Left lobe of liver (tissue), 2 donors: ENCODE measurements around the gene ACBD6. TPM values are rescaled to one million over a fixed set of nuclear protein-coding genes. Genes with fewer than 3 reads are reported as not detected.
A peak's percentile ranks its signal among the peaks of the same experiment; 100 is the strongest.
"Not testable (repeated sequence)": the region's sequence is repeated elsewhere in the genome, so short reads cannot be mapped to it uniquely, and the experiment has no call there.

Source experiments
- ATAC-seq: fragments of 200-7000 bp; cut with Tn5 transposase; one replicate; pipeline ENCODE4 v1.9.1; 2020; ENCODE audit warnings: mild to moderate bottlenecking, moderate library complexity
- DNase-seq: peaks from one replicate; pipeline ENCODE4 v3.0.0-alpha.2; 2020; ENCODE audit warnings: low spot score
- total RNA-seq: library from RNA; stranded (reverse); gene quantifications from one replicate; pipeline ENCODE4 v1.2.1, GENCODE V29; 2021
- donor health status: DM: no; HTN: no; CAD: no; lungs with moderate emphysema.
- donor health status: DM: no; HTN: yes; CAD: no.

Gene ACBD6, protein sequence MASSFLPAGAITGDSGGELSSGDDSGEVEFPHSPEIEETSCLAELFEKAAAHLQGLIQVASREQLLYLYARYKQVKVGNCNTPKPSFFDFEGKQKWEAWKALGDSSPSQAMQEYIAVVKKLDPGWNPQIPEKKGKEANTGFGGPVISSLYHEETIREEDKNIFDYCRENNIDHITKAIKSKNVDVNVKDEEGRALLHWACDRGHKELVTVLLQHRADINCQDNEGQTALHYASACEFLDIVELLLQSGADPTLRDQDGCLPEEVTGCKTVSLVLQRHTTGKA
- 11.1 TPM for total RNA-seq

DNA sequence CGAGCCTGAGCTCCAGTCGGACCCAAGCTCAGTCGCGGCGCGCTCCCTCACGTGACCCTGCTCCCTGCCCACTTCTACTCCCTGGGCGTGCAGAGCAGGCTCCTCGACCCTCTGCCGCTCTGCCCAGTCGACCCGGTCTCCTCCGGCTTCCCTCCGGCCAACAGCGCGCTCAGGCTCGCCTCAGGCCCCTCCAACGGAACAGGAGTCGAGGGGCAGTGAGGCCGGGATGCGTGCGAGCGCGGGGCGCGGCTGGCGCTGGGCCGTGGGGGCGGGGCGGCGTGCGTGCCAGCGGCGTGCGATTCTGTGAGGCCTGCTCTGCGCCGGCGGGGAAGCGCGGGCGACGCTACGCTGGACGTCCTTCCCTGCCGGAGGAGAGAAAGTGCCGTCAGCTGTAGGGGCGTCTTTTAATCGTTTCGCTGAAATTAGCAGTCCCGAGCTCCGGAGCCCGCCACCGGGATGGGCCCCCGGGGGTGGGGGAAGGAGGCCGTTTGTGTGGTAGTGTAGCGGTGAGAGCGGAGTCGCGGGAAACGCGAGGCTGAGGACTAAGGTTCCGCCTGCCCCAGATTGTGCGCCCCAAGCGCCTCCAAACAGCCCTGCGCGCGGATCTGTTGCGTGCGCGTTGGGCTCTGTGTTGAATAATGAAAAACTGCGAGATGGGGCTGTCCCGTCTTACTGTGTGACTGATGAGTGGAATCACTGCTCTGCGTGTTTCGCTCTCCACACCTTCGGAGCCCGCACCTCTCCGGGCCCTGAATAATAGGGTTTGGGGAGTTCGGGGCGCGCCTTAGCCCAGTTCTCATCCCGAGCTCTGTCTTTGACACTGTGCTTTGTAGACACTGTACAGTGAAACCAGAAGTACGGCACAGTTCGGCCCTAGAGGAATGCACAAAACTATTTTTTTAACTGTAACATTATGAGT lies at the start of gene ACBD6:
Gene ACBD6 (minus strand): TSS at position 217 of the 919 bp plus-strand sequence. CDS start 311 bp downstream, outside the sequence.
- ATAC-seq (peak; percentile 88), DNase-seq (peak; percentile 86)

DNA sequence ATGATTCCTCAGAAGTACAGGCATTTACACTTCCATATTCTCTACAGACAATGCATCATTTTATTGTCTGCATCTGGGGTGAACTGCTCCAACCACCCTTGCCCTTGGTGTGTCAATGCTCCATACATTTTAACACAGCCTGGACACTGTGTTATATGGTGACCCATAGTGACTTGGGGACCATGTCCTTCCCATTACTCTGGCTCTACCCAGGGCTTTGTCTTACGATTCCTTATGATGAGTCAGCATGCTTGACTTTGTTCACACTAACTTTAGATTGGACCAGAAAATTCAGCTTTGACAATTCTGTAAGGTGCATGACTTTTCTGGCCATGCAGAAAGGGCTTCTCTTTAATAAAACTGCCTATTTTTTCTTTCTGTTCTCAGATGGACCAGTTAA lies 49.6 kb upstream of the ACBD6 start:
- ATAC-seq (no peak), DNase-seq (no peak)

DNA sequence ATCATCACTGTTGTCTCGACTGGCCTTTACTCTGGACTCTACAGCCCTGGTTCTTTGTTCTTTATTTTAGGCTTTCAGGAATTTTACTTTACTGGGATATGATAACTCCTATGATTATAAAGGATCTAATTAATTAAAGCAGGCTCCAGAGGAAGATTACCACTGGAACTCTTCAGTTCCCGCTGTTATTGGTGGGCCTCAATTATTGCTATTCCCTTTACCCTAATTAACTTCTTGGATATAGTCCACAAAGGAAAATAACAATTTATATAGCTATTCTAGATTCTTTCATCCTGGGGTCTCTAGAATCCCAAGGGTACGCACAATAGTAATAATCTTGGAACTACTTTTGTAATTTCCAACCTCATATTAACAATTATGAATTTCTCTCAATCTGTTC lies 47.9 kb upstream of the ACBD6 start:
- ATAC-seq (no peak), DNase-seq (no peak)

GRCh38 chr1:180549770-180550169 lies 47.4 kb upstream of the ACBD6 start:
- ATAC-seq, result not testable (repeated sequence)

GRCh38 chr1:180548686-180549317 lies 46.4 kb upstream of the ACBD6 start:
- DNase-seq (no peak), ATAC-seq (no peak)

More at GRCh38 chr1:180549770-180550169, 47.4 kb upstream of the ACBD6 start:
- DNase-seq, result not testable (repeated sequence)

DNA sequence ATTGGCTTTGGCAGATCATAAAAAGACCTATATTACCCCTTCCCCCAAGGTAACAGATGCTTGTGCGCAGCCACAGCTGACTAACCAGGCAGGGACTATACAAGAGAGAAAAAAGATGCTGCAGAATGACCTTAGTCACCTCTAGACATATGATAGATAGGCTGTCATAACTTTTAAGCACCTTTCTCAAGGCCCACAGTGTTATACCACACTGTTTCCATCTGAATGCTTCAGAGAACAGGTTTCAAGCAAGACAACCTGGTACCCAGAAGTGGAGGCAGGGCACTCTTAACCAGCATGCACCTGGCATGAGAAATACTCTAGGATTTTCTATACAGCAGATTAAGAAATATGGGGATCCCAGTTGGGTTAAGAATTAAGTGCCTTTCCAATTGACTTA lies 43.6 kb upstream of the ACBD6 start:
- ATAC-seq, result no peak
- DNase-seq, result no peak

GRCh38 chr1:180544050-180544449 lies 41.7 kb upstream of the ACBD6 start:
- DNase-seq (peak; percentile 79), ATAC-seq (peak; percentile 99)

GRCh38 chr1:180542838-180543145 lies 40.4 kb upstream of the ACBD6 start:
- ATAC-seq, result no peak

GRCh38 chr1:180542113-180542837 lies 39.9 kb upstream of the ACBD6 start:
- ATAC-seq (no peak), DNase-seq (no peak)

More at GRCh38 chr1:180542838-180543145, 40.4 kb upstream of the ACBD6 start:
- no peak for DNase-seq

- no peak for ATAC-seq
- DNase-seq, result no peak
Measured at GRCh38 chr1:180540697-180541594, 38.6 kb upstream of the ACBD6 start.

DNA sequence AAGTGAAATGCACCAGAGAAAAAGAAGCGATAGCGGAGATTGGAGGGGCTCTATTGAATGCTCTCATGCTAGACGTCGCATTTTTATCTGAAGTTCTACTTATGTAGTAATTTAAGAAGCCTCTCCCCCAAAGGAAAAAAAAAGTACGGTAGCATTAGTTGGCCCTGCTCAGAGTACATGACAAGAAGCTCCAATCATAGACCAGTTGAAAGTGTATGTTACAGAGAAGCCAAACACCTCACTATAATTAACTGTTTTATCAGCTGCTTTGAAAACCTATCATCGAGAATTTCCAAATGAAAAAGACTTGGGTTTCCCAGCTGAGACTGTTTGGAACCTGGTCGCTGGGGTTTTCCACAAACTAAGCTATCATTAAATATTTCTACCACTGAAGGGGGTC lies 36.8 kb upstream of the ACBD6 start:
- DNase-seq (no peak), ATAC-seq (no peak)

DNA sequence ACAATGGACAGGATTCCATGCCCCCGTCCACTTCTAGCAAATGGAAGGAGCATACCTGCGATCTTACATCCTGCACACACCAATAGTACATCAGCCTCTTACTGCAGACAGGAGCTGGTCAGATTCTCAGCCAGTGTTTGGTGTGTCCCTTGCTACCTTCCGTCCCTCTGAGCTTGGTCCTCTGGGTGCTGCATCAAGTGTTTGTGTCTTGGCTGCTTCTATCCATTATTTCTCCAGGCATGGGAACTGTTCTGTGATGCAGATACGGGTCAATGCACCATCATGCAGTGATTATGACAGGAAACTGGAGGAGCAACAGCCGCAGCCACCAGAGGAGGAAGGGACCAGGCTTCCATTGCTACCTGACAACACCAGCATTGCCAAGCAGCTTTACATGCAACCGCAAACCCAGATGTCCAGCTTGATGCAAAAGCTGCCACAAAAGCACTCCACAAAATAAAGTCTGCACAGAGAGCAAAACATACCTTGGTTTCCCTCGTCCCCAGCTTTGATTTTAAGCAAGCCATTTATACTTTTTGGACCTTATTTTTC lies 34.5 kb upstream of the ACBD6 start:
- DNase-seq (no peak), ATAC-seq (no peak)

- DNase-seq (no peak), ATAC-seq (no peak)
Measured at GRCh38 chr1:180535418-180535999, 33.1 kb upstream of the ACBD6 start.

GRCh38 chr1:180534214-180534613 lies 31.8 kb upstream of the ACBD6 start:
- no peak for DNase-seq
- no peak for ATAC-seq

- peak; percentile 58 for DNase-seq
- ATAC-seq, result peak; percentile 97
Measured at GRCh38 chr1:180533266-180533987, 31.1 kb upstream of the ACBD6 start.

GRCh38 chr1:180532854-180533253 lies 30.5 kb upstream of the ACBD6 start:
- ATAC-seq (no peak), DNase-seq (no peak)

DNA sequence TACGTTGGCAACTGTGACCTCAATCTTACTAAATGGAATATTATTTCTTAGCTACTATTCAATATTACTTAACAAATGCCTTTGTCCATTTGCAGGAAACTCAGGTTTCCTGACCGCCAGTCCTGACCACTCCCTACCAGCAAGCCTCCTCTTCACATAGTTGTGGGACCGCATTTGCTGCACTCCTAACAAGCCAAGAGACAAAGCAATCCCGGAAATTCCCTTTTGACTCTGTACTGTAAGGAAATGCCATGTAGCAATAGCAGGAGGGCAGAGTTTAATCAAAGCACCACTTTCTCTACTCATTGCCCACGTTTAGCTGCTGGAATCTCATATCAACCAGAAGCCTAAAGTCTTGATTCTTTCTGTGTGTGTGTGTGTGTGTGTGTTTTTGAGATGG lies 28.1 kb upstream of the ACBD6 start:
- ATAC-seq, result peak; percentile 67
- DNase-seq, result no peak

GRCh38 chr1:180528868-180529470 lies 26.6 kb upstream of the ACBD6 start:
- ATAC-seq (no peak), DNase-seq (no peak)
